Astrocyte (in vitro differentiated cells and primary cell): ENCODE results near the gene CERS1. TPM values are rescaled to one million over a fixed set of nuclear protein-coding genes. Genes with fewer than 3 reads are reported as not detected.

Source experiments
- DNase-seq: peaks from one replicate; pipeline ENCODE4 v3.0.0-alpha.2; 2010; ENCODE audit warnings: low read depth
- FAIRE-seq: peaks from 2 replicates; lab custom pipeline; 2011; peaks lifted over from hg19 to GRCh38; lab: Jason Lieb, UNC
- H2AFZ ChIP-seq: 2 replicates; pipeline ENCODE4 v1.6.0; 2012; ENCODE audit warnings: low read depth, low read length, inconsistent platforms
- H3K27ac ChIP-seq: 2 replicates; pipeline ENCODE4 v1.5.1; 2011; ENCODE audit warnings: low read depth, low read length, inconsistent platforms
- H3K27me3 ChIP-seq: 2 replicates; pipeline ENCODE4 v1.6.0; 2011; ENCODE audit warnings: low read length, inconsistent platforms; ENCODE audit not compliant: insufficient read depth
- H3K36me3 ChIP-seq: 2 replicates; pipeline ENCODE4 v1.5.1; 2011; ENCODE audit warnings: low read length, inconsistent platforms; ENCODE audit not compliant: insufficient read depth
- H3K4me1 ChIP-seq: 2 replicates; pipeline ENCODE4 v1.5.1; 2011; ENCODE audit warnings: low read length, inconsistent platforms; ENCODE audit not compliant: insufficient read depth
- H3K4me2 ChIP-seq: 2 replicates; pipeline ENCODE4 v1.6.0; 2012; ENCODE audit warnings: low read length, inconsistent platforms
- H3K4me3 ChIP-seq: 2 replicates; pipeline ENCODE4 v1.5.1; 2011; ENCODE audit warnings: low read depth, mild to moderate bottlenecking, low read length, inconsistent platforms; ENCODE audit not compliant: insufficient read depth
- H3K79me2 ChIP-seq: 2 replicates; pipeline ENCODE4 v1.6.0; 2012; ENCODE audit warnings: mild to moderate bottlenecking, low read length, inconsistent platforms; ENCODE audit not compliant: insufficient read depth
- H3K9ac ChIP-seq: 2 replicates; pipeline ENCODE4 v1.6.0; 2012; ENCODE audit warnings: mild to moderate bottlenecking, low read length, inconsistent platforms
- H3K9me3 ChIP-seq: 2 replicates; pipeline ENCODE4 v1.5.1; 2012; ENCODE audit warnings: low read depth, mild to moderate bottlenecking, low read length, inconsistent platforms; ENCODE audit not compliant: insufficient read depth
- H4K20me1 ChIP-seq: 2 replicates; pipeline ENCODE4 v1.6.0; 2012; ENCODE audit warnings: low read length, inconsistent platforms; ENCODE audit not compliant: insufficient read depth
- H3K27ac Mint-ChIP-seq: one replicate; pipeline ENCODE4 v1.8.0; 2021; ENCODE audit warnings: mild to moderate bottlenecking, mixed read lengths; ENCODE audit not compliant: unreplicated experiment
- H3K27me3 Mint-ChIP-seq: one replicate; pipeline ENCODE4 v1.8.0; 2021; ENCODE audit warnings: low read depth, mixed read lengths; ENCODE audit not compliant: unreplicated experiment
- H3K36me3 Mint-ChIP-seq: one replicate; pipeline ENCODE4 v1.8.0; 2021; ENCODE audit warnings: low read depth, mixed read lengths; ENCODE audit not compliant: unreplicated experiment
- H3K4me1 Mint-ChIP-seq: one replicate; pipeline ENCODE4 v1.8.0; 2021; ENCODE audit warnings: low read depth, mixed read lengths; ENCODE audit not compliant: unreplicated experiment
- H3K4me3 Mint-ChIP-seq: one replicate; pipeline ENCODE4 v1.8.0; 2021; ENCODE audit warnings: mild to moderate bottlenecking, moderate library complexity, mixed read lengths; ENCODE audit not compliant: unreplicated experiment
- H3K9me3 Mint-ChIP-seq: one replicate; pipeline ENCODE4 v1.8.0; 2021; ENCODE audit warnings: mild to moderate bottlenecking, mixed read lengths; ENCODE audit not compliant: unreplicated experiment
- CTCF ChIP-seq: IDR thresholded peaks from 2 replicates; pipeline ENCODE4 v1.5.1; 2011; ENCODE audit warnings: low read depth, mild to moderate bottlenecking, inconsistent platforms, low read length, moderate library complexity; ENCODE audit not compliant: insufficient read depth
- EZH2 ChIP-seq: IDR thresholded peaks from 2 replicates; pipeline ENCODE4 v1.6.1; 2012; ENCODE audit warnings: mild to moderate bottlenecking, low read length, inconsistent platforms; ENCODE audit not compliant: insufficient read depth
- total RNA-seq: library from RNA; stranded (reverse); gene quantifications from 2 replicates; pipeline ENCODE4 v1.2.1, GENCODE V29; 2021

Gene CERS1
- total RNA-seq, 1 donor from 2014 or later = 6.8 TPM

GRCh38 chr19:18895038-18895823 lies 727 bp downstream of the CERS1 start:
- H3K27ac Mint-ChIP-seq = no peak overlapping the region
- Histone ChIP-seq H3K9ac (no peak overlapping the region), H4K20me1 (peaks cover 38% of the 10 kb centered on the region), H3K36me3 (no peaks in the 10 kb centered on the region), H3K27me3 (peaks cover 7% of the 10 kb centered on the region), H3K27ac (no peak overlapping the region), H2AFZ (peak overlapping the region; percentile 18), H3K4me2 (peak overlapping the region; percentile 83), H3K4me3 (peak overlapping the region; percentile 52), H3K79me2 (no peaks in the 10 kb centered on the region), H3K4me1 (peaks cover 9% of the 10 kb centered on the region), H3K9me3 (no peaks in the 10 kb centered on the region)
- H3K27me3 Mint-ChIP-seq = no peaks in the 10 kb centered on the region
- H3K4me3 Mint-ChIP-seq = peak overlapping the region; percentile 84
- peaks cover 2% of the 10 kb centered on the region for H3K4me1 Mint-ChIP-seq
- TF ChIP-seq EZH2 = peak; percentile 54
- TF ChIP-seq CTCF = no peak
- no peaks in the 10 kb centered on the region for H3K9me3 Mint-ChIP-seq
- H3K36me3 Mint-ChIP-seq = peaks cover 5% of the 10 kb centered on the region
- FAIRE-seq = no peak
- no peak for DNase-seq

- Histone ChIP-seq H2AFZ (peak overlapping the region; percentile 18), H3K27ac (no peak overlapping the region), H3K9me3 (no peaks in the 10 kb centered on the region), H3K9ac (no peak overlapping the region), H3K27me3 (peaks cover 7% of the 10 kb centered on the region), H3K4me1 (peaks cover 9% of the 10 kb centered on the region), H4K20me1 (peaks cover 30% of the 10 kb centered on the region), H3K4me3 (peak overlapping the region; percentile 52), H3K79me2 (no peaks in the 10 kb centered on the region), H3K4me2 (peak overlapping the region; percentile 83), H3K36me3 (no peaks in the 10 kb centered on the region)
- Mint-ChIP-seq H3K9me3 (no peaks in the 10 kb centered on the region), H3K36me3 (peaks cover 8% of the 10 kb centered on the region), H3K4me1 (peaks cover 2% of the 10 kb centered on the region), H3K4me3 (peak overlapping the region; percentile 76), H3K27ac (no peak overlapping the region), H3K27me3 (no peaks in the 10 kb centered on the region)
- FAIRE-seq = no peak
- TF ChIP-seq CTCF = no peak
- TF ChIP-seq EZH2 = peak; percentile 3
- DNase-seq = peak; percentile 30
These were observed 1.5 kb downstream of the CERS1 start for GRCh38 chr19:18894254-18895037.
